Testis (tissue), 2 donors: ENCODE measurements around the gene GLRA3.

ENCODE experiments used
- CTCF ChIP-seq, 3 experiments: fragments of 450-650 bp in 2 of 3; fragments of 200-600 bp in 1 of 3; sonication (generic) in 1 of 3; IDR thresholded peaks; one replicate each; pipeline ENCODE4 v1.5.1; 2016 to 2019; ENCODE audit warnings: antibody characterized with exemption in 3 of 3, mild to moderate bottlenecking in 2 of 3, moderate library complexity in 1 of 3
- POLR2A ChIP-seq: fragments of 450-650 bp; IDR thresholded peaks from one replicate; pipeline ENCODE4 v1.6.1; 2017; ENCODE audit warnings: antibody characterized with exemption, mild to moderate bottlenecking, moderate library complexity

- TF ChIP-seq CTCF (IDR thresholded peaks at IDR 0.05) (no peak), POLR2A (no peak)
Measured at GRCh38 chr4:174808119-174808518, 20.9 kb downstream of the GLRA3 start.
